K562 (cell line): ENCODE results near the gene LEUTX. TPM values are rescaled to one million over a fixed set of nuclear protein-coding genes. Genes with fewer than 3 reads are reported as not detected.

ENCODE experiments used
- ATF1 ChIP-seq, 2 experiments: fragments of 450-650 bp in 1 of 2; IDR thresholded peaks; 2 replicates each; pipeline ENCODE4 v1.6.1; 2016; ENCODE audit warnings: missing compliant biosample characterization in 1 of 2, missing genetic modification characterization in 1 of 2
- BCOR ChIP-seq: fragments of 450-650 bp; IDR thresholded peaks from 2 replicates; pipeline ENCODE4 v1.6.1; 2016
- CBX2 ChIP-seq: fragments of 200-600 bp; sonication (generic); IDR thresholded peaks from one replicate; pipeline ENCODE4 v1.6.1; 2012; ENCODE audit warnings: mild to moderate bottlenecking, low read length, inconsistent platforms; ENCODE audit not compliant: insufficient read depth, poor library complexity, severe bottlenecking
- CEBPZ ChIP-seq: fragments of 150-350 bp; IDR thresholded peaks from 2 replicates; pipeline ENCODE4 v1.6.1; 2014; ENCODE audit warnings: low read depth, mild to moderate bottlenecking, low read length, borderline replicate concordance
- ELF1 ChIP-seq: fragments of 200-800 bp; sonication (Bioruptor generic); IDR thresholded peaks from 2 replicates; pipeline ENCODE4 v1.6.1; 2016; ENCODE audit warnings: missing genetic modification characterization, missing compliant biosample characterization
- ETS1 ChIP-seq: conservative IDR thresholded peaks from 2 replicates; pipeline ENCODE4 v1.6.1; 2011; ENCODE audit warnings: low read depth, mild to moderate bottlenecking, low read length; ENCODE audit not compliant: control insufficient read depth
- L3MBTL2 ChIP-seq: fragments of 450-650 bp; IDR thresholded peaks from 2 replicates; pipeline ENCODE4 v1.6.1; 2016; ENCODE audit warnings: mild to moderate bottlenecking, moderate library complexity
- LEF1 ChIP-seq: fragments of 450-650 bp; IDR thresholded peaks from 2 replicates; pipeline ENCODE4 v1.6.1; 2016; ENCODE audit warnings: mild to moderate bottlenecking
- MAFF ChIP-seq: IDR thresholded peaks from 2 replicates; pipeline ENCODE4 v1.6.1; 2012; ENCODE audit warnings: low read length, improper control_type of control experiment
- MAFK ChIP-seq: IDR thresholded peaks from 2 replicates; pipeline ENCODE4 v1.6.1; 2011; ENCODE audit warnings: low read length, improper control_type of control experiment
- SIX5 ChIP-seq, 2 experiments: IDR thresholded peaks; 2 replicates each; pipeline ENCODE4 v1.6.1; 2011; ENCODE audit warnings: low read length in 2 of 2, borderline replicate concordance in 1 of 2, low read depth in 1 of 2, mild to moderate bottlenecking in 1 of 2, moderate library complexity in 1 of 2; ENCODE audit not compliant: insufficient read depth in 1 of 2
- SP2 ChIP-seq: IDR thresholded peaks from 2 replicates; pipeline ENCODE4 v1.6.1; 2011; ENCODE audit warnings: mild to moderate bottlenecking, low read depth, low read length, moderate library complexity; ENCODE audit not compliant: poor library complexity, severe bottlenecking; ENCODE audit errors: extremely low read depth
- SRSF3 ChIP-seq: fragments of 200-400 bp; formaldehyde crosslinking; IDR thresholded peaks from 2 replicates; pipeline ENCODE4 v1.6.1; 2016; ENCODE audit warnings: mild to moderate bottlenecking, low read length, moderate library complexity; ENCODE audit not compliant: insufficient read depth
- TAF1 ChIP-seq: IDR thresholded peaks from 2 replicates; pipeline ENCODE4 v1.6.1; 2011; ENCODE audit warnings: mild to moderate bottlenecking, low read length, moderate library complexity; ENCODE audit not compliant: insufficient read depth, control insufficient read depth, severe bottlenecking; ENCODE audit errors: extremely low read depth
- TCF3 ChIP-seq: sonication (generic); formaldehyde crosslinking; IDR thresholded peaks from 2 replicates; pipeline ENCODE4 v1.4.0; 2020; ENCODE audit warnings: mild to moderate bottlenecking, missing genetic modification reagents
- ZFP30 ChIP-seq: fragments of 250-450 bp; sonication (Bioruptor Pico); IDR thresholded peaks from 2 replicates; pipeline ENCODE4 v1.8.0; 2022; ENCODE audit warnings: moderate library complexity, mild to moderate bottlenecking, inconsistent platforms, borderline replicate concordance
- ZFP36 ChIP-seq: fragments of 150-350 bp; IDR thresholded peaks from 2 replicates; pipeline ENCODE4 v1.6.1; 2018; ENCODE audit warnings: low read length, low read depth; ENCODE audit not compliant: partially characterized antibody
- ZNF3 ChIP-seq: fragments of 250-450 bp; sonication (Bioruptor Pico); IDR thresholded peaks from 2 replicates; pipeline ENCODE4 v1.5.0; 2021; ENCODE audit warnings: mild to moderate bottlenecking, moderate library complexity
- ZNF766 ChIP-seq: fragments of 200-800 bp; sonication (Bioruptor generic); conservative IDR thresholded peaks from 2 replicates; pipeline ENCODE4 v1.6.1; 2016; ENCODE audit warnings: missing genetic modification characterization, missing compliant biosample characterization
- polyA plus RNA-seq, 8 experiments: library from polyadenylated mRNA; depleted of rRNA in 4 of 8; stranded (reverse) in 5 of 8; unstranded in 3 of 8; fragments of >200 nt; fragmentation: Nextera tagmentation in 2 of 8; fragmentation: Illumina TruSeq in 1 of 8; extraction: Ambion mirVana in 2 of 8; extraction: Trizol in 1 of 8; gene quantifications; 2 replicates each; pipeline versions ENCODE4 v1.2.1 to v1.2.3, GENCODE V29; 2011 to 2014; ENCODE audit warnings: inconsistent platforms in 1 of 8, missing spikeins in 1 of 8
- total RNA-seq, 7 experiments: library from RNA; depleted of rRNA in 6 of 7; stranded (reverse); fragments of >200 nt in 6 of 7; fragmentation: Illumina TruSeq in 2 of 7; extraction: Trizol in 2 of 7; gene quantifications; 2 replicates each; pipeline versions ENCODE4 v1.2.1 to v1.2.3, GENCODE V29; 2011 to 2021; ENCODE audit warnings: low replicate concordance in 1 of 7

LEUTX gene
- total and polyA plus RNA-seq, 9 of the 15 experiments (the other 6 are each of a cell fraction or from before 2014, with no cell fraction given) = not detected

GRCh38 chr19:39833464-39834286 is 55.0 kb downstream of the LEUTX start, which contains the start of gene DYRK1B (continued):
- no peak for TF ChIP-seq CEBPZ
- no peak for TF ChIP-seq ZNF766 (CRISPR knock-in tag)
- peak; percentile 27 for TF ChIP-seq SP2
- TF ChIP-seq ZNF3 (CRISPR knock-in tag) = no peak
- TF ChIP-seq ZFP30 (CRISPR knock-in tag) = no peak
- TF ChIP-seq ZFP36 = no peak
- TF ChIP-seq MAFK = no peak
- TF ChIP-seq SIX5 (IDR thresholded peaks at IDR 0.05; ENCODE audit: borderline replicate concordance in 1 of 2, insufficient read depth in 1 of 2, low read depth in 1 of 2, low read length in 2 of 2) = no peak
- TF ChIP-seq L3MBTL2 = peak; percentile 96
- TF ChIP-seq ATF1 (CRISPR knock-in tag; IDR thresholded peaks at IDR 0.05) = no peak
- peak; percentile 69 for TF ChIP-seq ATF1 (tag; IDR thresholded peaks at IDR 0.05)
- no peak for TF ChIP-seq BCOR
- no peak for TF ChIP-seq MAFF
- peak; percentile 22 for TF ChIP-seq TAF1
- TF ChIP-seq LEF1 = peak; percentile 33; the same call in 1 of the 2 replicates
- peak; percentile 24 for TF ChIP-seq ETS1
- peak; percentile 29; the same call in 1 of the 2 replicates for TF ChIP-seq TCF3 (CRISPR knock-in tag)
- TF ChIP-seq SRSF3 = no peak
- no peak for TF ChIP-seq CBX2
- TF ChIP-seq ELF1 (tag) = 0 out of 2 replicates have a peak, but pooled peaks have one; percentile 10
